Measurements from ENCODE around the gene ZNF652.

The ZNF652 gene

DNA sequence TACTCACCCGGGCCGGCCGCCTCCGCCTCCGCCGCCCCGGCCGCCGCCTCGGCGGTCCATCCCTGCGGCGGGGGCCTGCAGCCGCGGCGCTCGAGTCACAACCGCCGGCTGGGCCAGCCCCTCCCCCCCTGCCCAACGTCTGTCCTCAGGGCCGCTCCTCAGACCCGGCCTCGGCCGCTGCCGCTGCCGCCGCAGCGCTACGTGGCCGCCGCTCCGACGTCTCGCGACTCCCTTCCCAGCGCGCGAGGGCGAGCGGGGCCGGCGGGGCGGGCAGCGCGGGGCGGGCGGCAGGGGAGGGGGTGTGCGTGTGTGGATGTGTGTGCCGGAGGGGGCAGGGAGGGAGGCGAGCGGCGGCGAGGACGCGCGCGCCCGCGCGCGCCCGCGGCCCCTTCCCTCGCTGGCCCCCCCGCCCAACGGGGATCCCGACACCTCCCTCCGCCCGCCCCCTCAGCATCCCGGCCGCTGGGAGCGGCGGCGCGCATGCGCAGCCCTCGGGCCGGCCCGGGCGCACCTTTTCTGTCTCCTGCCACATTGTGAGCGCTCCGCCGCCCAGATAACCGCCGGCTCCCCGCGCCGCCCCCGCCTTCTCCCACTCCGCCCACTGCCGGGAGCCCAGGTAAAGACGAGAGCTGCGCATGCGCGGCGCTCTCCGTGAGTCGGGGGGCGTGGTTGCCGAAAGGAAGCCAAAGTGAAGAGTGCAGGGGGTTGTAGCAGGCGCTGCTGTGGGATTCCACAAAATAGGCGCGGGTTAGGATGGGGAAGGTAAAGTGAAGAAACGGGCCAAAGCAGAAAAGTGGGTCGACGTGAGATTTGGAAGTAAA is at the start of gene ZNF652:
TSS of gene ZNF652 (minus strand) at position 349 of the 821 bp plus-strand sequence. CDS start 44,525 bp downstream, outside the sequence.
- H3K9me2 ChIP-seq (replicated peaks; ENCODE audit: insufficient read depth, low read length): no peaks in the 10 kb centered on the region
- peak within 1 kb of the TSS; percentile 89 for H3K27ac ChIP-seq (ENCODE audit: low read depth, low read length)
- H2AFZ ChIP-seq (ENCODE audit: low read depth, low read length, severe bottlenecking): peak within 1 kb of the TSS; percentile 99
- peaks cover 44% of the 10 kb centered on the region for H3K79me2 ChIP-seq (ENCODE audit: insufficient read depth, low read length)
- no peaks in the 10 kb centered on the region for H3K36me3 ChIP-seq (ENCODE audit: low read length)
- peaks cover 4% of the 10 kb centered on the region; the same call in 1 of the 2 replicates for H3F3A ChIP-seq (ENCODE audit: insufficient read depth)
- H3K4me3 ChIP-seq (ENCODE audit: insufficient read depth, low read length, poor library complexity, severe bottlenecking): peak within 1 kb of the TSS; percentile 82
- peak within 1 kb of the TSS; percentile 92 for H3K9ac ChIP-seq (ENCODE audit: low read length)
- no peaks in the 10 kb centered on the region for H3K9me3 ChIP-seq (ENCODE audit: insufficient read depth, low read length)
- TF ChIP-seq, protein P1, sequence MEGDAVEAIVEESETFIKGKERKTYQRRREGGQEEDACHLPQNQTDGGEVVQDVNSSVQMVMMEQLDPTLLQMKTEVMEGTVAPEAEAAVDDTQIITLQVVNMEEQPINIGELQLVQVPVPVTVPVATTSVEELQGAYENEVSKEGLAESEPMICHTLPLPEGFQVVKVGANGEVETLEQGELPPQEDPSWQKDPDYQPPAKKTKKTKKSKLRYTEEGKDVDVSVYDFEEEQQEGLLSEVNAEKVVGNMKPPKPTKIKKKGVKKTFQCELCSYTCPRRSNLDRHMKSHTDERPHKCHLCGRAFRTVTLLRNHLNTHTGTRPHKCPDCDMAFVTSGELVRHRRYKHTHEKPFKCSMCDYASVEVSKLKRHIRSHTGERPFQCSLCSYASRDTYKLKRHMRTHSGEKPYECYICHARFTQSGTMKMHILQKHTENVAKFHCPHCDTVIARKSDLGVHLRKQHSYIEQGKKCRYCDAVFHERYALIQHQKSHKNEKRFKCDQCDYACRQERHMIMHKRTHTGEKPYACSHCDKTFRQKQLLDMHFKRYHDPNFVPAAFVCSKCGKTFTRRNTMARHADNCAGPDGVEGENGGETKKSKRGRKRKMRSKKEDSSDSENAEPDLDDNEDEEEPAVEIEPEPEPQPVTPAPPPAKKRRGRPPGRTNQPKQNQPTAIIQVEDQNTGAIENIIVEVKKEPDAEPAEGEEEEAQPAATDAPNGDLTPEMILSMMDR (IDR thresholded peaks at IDR 0.05; ENCODE audit: insufficient read depth, low read length, poor library complexity, severe bottlenecking): no peak
- no peak for TF ChIP-seq EZH2phosphoT487 (conservative IDR thresholded peaks at IDR 0.05; ENCODE audit: low read length)
- H3K4me2 ChIP-seq (ENCODE audit: low read depth, low read length, poor library complexity, severe bottlenecking): peak within 1 kb of the TSS; percentile 93
- peaks cover 4% of the 10 kb centered on the region; the same call in 1 of the 2 replicates for H4K20me1 ChIP-seq (ENCODE audit: low read depth, low read length)
- no peaks in the 10 kb centered on the region for H3K27me3 ChIP-seq (ENCODE audit: low read length)

DNA sequence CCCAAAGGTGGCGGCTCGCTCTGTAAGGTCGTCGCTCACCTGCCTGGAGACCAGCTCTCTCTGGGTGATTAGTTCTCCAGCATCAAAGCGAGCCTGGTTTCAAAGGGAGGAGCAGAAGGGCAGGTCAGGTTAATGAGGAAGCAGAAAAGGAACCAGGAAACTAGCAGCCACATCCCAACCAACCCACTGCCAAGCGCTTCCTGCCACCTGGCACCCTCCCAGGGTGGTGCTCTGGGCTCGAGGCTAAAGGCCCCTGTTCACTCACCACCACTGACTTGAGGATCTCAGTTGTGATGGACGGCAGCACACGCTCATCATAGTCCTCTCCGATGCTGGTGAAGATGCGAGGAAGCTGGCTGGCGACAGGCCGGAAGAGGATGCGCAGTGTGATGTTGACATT is 47.0 kb upstream of the ZNF652 start:
- Histone ChIP-seq H3K9ac (ENCODE audit: low read length) (no peak overlapping the region), H4K20me1 (ENCODE audit: low read depth, low read length) (no peaks in the 10 kb centered on the region), H3K27ac (ENCODE audit: low read depth, low read length) (no peak overlapping the region), H3K9me3 (ENCODE audit: insufficient read depth, low read length) (no peaks in the 10 kb centered on the region), H3K4me2 (ENCODE audit: low read depth, low read length, poor library complexity, severe bottlenecking) (no peak overlapping the region), H3F3A (ENCODE audit: insufficient read depth) (peaks cover 6% of the 10 kb centered on the region), H3K27me3 (ENCODE audit: low read length) (no peaks in the 10 kb centered on the region), H3K79me2 (ENCODE audit: insufficient read depth, low read length) (peaks cover 9% of the 10 kb centered on the region), H3K9me2 (replicated peaks; ENCODE audit: insufficient read depth, low read length) (no peaks in the 10 kb centered on the region), H3K4me3 (ENCODE audit: insufficient read depth, low read length, poor library complexity, severe bottlenecking) (no peak overlapping the region), H3K36me3 (ENCODE audit: low read length) (peaks cover 13% of the 10 kb centered on the region), H2AFZ (ENCODE audit: low read depth, low read length, severe bottlenecking) (no peak overlapping the region)
- TF ChIP-seq, protein P1 (IDR thresholded peaks at IDR 0.05; ENCODE audit: insufficient read depth, low read length, poor library complexity, severe bottlenecking): no peak
- no peak for TF ChIP-seq EZH2phosphoT487 (conservative IDR thresholded peaks at IDR 0.05; ENCODE audit: low read length)

DNA sequence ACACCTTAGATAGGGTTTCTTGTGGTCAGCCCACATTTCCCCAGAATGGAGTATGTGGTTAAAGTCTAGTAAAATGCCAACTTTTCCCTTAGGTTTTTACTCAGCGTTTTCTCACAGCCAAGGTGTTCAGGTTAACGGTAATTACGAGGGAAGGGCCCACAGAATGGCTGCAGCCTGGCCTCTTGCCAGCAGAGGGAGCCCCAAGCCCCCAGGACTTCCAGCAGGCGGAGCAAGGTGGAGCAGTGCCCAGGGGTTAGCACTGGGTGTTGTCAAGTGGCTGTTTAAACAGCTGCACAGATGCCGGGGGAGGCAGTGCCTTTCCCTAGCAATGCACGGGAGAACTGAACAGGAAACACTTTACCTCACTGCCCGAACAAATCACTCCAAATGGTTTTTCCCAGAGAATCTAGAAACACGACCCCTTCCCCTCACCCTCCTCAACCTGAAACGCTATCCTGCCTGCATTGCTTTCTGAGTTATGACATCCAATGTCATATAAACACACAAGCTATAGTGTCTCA is 46.0 kb upstream of the ZNF652 start:
- TF ChIP-seq, protein P1 (IDR thresholded peaks at IDR 0.05; ENCODE audit: insufficient read depth, low read length, poor library complexity, severe bottlenecking): peak; percentile 100
- no peak for TF ChIP-seq EZH2phosphoT487 (conservative IDR thresholded peaks at IDR 0.05; ENCODE audit: low read length)
- Histone ChIP-seq H2AFZ (ENCODE audit: low read depth, low read length, severe bottlenecking) (no peak overlapping the region), H3K9me3 (ENCODE audit: insufficient read depth, low read length) (no peaks in the 10 kb centered on the region), H3K27ac (ENCODE audit: low read depth, low read length) (no peak overlapping the region), H3K9me2 (replicated peaks; ENCODE audit: insufficient read depth, low read length) (no peaks in the 10 kb centered on the region), H3K4me3 (ENCODE audit: insufficient read depth, low read length, poor library complexity, severe bottlenecking) (no peak overlapping the region), H3K36me3 (ENCODE audit: low read length) (peaks cover 13% of the 10 kb centered on the region), H4K20me1 (ENCODE audit: low read depth, low read length) (no peaks in the 10 kb centered on the region), H3K9ac (ENCODE audit: low read length) (no peak overlapping the region), H3F3A (ENCODE audit: insufficient read depth) (peaks cover 6% of the 10 kb centered on the region), H3K27me3 (ENCODE audit: low read length) (no peaks in the 10 kb centered on the region), H3K79me2 (ENCODE audit: insufficient read depth, low read length) (no peaks in the 10 kb centered on the region; the same call in 1 of the 2 replicates), H3K4me2 (ENCODE audit: low read depth, low read length, poor library complexity, severe bottlenecking) (no peak overlapping the region)
